Activated effector memory CD4-positive, alpha-beta T cell treated with anti-CD3 and anti-CD28 coated beads, Interleukin-2, amount 50 U/mL, for 16 hours (primary cell): ENCODE data around the gene ZMIZ1.
A peak's percentile ranks its signal among the peaks of the same experiment; 100 is the strongest.

Experiments used
- DNase-seq: peaks from one replicate; pipeline ENCODE4 v3.0.0-alpha.2; 2020

ZMIZ1 gene

DNA sequence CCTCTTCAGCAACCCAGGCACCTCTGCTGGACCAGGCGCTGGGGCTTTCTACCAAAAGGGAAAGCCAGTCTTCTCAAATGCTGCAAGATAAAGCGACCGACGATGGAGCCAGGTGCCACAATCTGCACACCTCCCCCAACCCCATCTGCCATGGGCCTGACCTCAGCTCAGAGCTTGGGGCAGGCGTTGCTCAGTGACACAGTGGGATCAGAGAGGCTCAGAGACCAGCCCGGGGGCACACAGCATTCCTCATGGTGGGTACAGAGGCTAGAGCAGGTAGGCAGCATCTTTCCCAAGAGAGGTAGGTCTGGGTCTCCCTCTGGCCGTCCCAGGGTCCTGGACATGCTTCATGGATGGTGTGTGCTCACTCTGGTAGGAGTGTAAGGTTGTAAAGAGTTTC is 56.3 kb downstream of the ZMIZ1 start:
- DNase-seq = no peak

- DNase-seq = no peak
Observed at GRCh38 chr10:79126351-79127080, 57.8 kb downstream of the ZMIZ1 start.

DNA sequence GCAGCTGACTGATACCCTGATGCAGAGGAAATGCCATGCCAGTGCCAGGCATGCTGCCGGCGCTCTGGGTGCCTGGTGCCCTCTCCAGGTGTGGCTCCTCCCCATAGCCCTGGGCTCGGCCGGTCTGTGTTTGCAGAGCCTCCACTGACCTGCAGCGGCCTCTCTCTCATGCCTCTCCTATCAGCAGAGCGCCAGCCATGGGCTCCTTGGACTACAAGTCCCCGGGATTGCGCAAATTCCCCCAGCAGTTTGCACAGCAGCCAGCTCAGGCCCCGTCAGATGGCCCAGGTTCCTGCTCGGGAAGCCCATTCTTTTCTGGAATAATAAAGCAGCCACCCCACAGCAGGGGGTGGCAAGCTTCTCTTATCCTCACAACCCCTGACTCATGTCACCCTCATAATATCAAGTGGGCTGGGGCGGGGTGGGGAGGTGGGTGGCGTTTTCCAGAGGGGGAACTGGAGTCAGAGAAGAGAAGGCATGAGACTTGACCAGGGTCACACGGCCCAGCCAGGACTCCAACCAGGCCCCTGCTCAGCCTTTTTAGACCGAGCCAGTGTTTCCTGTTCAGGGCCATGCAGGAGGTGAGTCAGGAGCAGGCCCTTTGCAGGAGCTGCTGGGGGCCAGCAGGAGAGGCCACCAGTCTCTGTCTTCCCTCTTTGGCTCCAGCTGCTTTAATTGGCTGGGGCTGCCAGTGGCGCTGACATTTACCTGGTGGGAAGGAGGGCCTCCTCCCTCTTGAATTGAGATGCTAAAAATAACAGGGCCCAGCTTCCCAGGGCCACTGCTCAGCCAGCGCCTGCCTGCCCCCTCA is 58.6 kb downstream of the ZMIZ1 start:
- no peak for DNase-seq

- DNase-seq = no peak
Observed at GRCh38 chr10:79128241-79128922, 59.6 kb downstream of the ZMIZ1 start.

DNA sequence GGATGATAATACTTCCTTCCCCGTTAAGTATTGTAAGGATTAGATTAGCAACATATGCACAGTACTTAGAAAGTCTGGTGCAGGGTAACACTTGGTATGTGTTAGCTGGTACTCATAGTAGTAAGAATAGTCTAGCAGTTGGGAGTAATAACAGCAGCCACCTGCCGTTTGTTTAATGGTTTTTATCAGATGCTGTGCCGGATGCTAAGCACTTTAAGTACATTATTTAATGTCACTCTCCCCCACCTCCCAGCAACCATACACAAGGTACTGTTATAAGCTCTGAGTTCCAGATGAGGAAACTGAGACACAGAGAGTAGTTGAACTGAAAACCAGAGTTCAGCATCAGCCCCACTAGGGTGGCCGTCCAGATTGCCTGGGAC is 60.1 kb downstream of the ZMIZ1 start:
- DNase-seq = no peak

DNA sequence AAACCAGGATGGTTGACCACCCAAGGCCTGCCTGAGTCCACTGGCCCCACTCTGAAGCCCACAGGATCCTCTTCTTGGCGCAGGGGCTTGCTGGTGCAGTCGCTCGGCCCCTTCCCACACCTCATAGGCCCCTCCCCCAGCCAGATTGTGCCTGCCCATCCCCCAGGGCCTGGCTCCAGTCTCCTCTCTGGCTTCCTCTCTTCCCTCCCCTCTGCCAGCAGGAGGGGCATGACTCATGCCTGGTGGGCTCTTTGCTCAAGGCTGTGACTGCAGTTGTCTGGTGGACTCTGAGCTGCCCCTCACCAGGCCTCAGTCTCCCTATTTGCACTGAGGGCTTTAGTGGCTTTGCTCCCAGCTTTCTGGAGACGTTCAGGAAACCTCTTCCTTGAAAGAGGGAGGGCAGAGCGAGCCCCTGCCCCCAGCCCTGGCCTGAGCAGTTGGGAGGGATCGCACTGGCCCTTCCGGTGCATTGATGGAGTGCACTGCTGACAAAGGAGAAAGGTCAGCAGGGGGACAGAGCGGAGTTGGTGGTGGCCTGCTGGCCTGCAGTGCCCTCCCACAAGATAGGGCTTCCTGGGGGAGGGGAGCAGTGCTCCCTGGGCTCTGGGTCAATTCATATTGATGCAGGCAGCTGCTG is 60.7 kb downstream of the ZMIZ1 start:
- no peak for DNase-seq

DNA sequence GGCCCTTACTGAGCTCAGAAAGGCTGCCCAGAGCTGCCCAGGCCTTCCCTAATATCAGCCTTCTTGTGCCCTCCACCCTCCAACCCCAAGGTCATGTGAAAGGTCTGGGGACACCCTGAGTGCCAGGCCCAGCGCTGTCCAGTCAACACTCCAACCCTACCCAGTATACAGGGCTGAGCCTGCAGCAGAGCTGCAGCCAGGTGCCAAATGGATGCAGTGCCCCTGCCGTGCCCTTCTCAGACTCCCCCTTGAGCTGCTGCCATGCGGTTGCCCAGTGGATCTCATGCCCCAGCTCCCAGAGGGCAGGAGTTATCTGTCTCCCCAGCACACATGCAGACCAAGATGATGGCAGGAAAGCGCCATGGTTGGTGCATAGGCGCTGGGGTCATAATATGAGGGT is 61.5 kb downstream of the ZMIZ1 start:
- no peak for DNase-seq

DNA sequence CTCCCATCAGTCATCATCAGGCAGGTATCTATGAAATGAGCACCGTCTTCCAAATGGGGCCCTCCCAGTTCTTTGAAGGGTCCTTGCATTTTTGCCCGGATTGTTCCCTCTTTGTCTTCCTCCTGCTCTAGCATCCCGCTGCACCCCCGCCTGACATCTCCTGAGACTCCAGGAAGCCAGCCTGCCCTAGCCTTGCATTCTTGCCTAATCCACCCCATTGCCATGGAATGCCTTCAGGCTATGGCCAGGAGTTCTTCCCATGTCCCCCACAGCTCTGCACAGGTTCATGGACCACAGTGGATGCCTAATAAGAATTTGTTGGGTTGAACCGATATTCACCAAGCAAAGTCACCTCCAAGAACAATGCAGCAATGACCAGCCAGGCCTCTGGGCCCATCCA is 62.1 kb downstream of the ZMIZ1 start:
- no peak for DNase-seq

GRCh38 chr10:79131836-79132631 is 63.3 kb downstream of the ZMIZ1 start:
- DNase-seq = no peak

- DNase-seq = no peak
Observed at GRCh38 chr10:79132681-79133381, 64.1 kb downstream of the ZMIZ1 start.

DNA sequence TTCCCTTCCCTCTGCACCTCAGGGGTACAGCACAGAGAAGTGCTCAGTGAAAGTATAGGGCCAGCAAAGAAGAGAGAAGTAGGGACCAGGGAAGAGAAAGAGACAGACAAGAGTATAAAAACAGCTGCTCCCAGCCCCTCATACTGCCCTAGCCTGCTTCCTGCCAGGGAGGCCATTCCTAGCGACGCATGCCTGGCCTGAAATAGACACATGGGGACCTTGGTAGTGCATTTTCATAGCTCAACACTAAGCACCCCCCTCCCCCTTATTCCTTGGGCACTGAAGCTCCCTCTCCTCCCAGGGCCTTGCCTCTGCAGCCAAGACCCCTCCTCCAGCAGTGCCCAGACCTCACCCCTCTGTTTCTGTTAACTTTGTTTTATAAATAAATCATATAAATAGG is 64.7 kb downstream of the ZMIZ1 start:
- DNase-seq = no peak

- no peak for DNase-seq
Observed at GRCh38 chr10:79135790-79136189, 67.0 kb downstream of the ZMIZ1 start.

- no peak for DNase-seq
Observed at GRCh38 chr10:79136236-79137005, 67.7 kb downstream of the ZMIZ1 start.

DNA sequence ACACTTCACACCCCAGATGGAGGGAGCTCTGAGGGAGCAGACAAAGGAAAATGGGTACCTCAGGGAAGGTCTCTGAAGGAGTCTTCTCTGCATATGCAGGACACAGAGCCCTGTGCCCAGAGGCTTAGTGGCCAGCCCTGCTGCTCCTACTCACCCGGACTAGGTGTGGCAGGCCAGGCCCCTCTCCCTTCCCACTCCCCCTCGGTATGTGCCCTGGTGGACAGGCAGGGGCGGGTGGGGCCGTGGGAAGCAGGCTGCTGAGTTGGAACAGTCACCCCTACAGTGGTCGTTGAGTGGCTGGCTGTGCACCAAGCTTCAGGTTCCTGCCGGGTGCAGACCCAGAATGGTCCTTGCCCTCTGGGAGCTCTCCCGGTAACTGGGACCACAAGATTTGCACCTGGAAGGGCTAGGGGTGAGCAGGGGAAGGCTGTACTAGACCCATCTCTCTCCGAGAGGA is 68.6 kb downstream of the ZMIZ1 start:
- DNase-seq = no peak

DNA sequence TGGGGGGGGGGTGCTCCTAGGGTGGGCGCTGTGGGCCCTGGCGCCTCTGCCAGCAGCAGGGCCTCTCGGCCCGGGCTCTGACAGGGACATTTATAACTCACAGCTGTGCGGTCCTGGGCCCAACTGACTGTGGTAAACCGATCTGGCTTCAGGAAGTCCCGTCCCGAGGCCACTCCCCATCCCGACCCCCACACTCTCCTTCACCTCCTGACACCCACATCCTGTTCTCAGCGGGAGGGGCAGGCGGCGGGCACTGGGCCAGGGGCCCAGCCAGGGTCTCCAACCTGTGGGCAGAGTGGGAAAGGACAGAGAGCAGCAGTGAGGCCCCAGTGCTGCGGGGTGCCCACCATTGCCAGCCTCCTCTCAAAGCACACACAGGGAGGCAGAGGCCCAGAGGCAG is 69.1 kb downstream of the ZMIZ1 start:
- peak; percentile 72 for DNase-seq

DNA sequence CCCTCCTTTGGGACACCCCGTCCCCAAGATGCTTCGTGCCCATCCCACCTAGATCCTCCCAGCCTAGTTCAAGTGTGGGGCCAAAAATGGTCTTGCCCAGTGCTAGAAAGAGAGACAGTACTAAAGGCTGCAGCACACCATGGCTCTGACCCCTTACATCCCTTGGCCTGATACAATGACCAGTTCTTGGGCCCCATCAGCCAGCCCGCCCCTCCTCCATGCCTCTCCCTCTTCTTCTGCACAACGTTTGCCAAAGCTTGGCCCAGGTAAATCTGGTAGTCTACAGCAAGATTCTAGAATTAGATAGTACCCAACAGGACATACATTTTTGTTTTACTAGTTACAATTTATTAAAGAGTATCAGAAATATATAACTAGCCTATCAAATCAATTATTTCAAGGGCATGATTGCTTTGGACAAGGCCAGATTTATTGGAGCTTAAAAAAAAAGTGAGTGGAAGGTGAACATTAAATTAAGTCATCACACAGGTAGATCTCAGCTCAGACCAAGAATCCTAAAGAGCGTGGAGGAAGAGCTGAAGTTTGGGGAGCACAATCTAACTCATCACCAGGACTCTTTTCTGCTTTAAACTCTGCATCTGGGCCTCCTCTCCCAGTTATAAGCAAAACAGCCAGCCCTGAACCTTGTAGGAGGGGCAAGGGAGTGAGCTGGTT is 69.8 kb downstream of the ZMIZ1 start:
- DNase-seq = no peak

DNA sequence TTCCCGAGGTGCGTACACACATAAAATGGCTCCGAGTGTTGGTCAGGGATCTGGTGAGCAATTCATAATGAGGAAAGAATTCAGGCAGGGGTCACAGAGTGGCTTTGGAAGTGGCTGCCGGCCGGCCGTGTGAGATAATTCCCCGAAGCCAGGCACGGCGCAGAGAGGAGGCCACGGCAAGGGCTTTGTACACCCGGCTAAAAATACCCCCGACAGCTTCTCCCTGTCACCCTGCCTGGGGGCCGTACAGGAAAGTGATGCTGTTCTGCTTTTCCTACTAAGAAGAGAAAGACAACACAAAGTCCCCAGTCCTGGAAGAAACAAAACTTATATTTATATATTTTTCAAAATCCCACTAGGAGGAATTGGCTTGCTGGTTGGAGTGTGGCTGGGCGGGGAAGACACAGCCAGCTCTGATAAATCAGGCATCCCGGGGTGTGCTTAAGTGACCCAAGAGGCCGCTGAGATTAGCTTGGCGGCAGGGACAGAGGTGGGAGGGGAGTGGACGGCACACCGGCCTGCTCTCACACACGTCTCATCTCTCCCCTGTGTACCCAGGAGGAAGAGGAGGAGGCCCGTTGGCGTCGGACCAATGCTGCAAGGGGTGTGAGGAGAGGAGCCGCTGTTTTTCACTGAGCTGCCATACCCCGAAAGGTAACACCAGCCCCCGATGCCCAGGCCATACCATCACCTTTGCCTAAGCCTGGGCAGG is 70.5 kb downstream of the ZMIZ1 start:
- no peak for DNase-seq

DNA sequence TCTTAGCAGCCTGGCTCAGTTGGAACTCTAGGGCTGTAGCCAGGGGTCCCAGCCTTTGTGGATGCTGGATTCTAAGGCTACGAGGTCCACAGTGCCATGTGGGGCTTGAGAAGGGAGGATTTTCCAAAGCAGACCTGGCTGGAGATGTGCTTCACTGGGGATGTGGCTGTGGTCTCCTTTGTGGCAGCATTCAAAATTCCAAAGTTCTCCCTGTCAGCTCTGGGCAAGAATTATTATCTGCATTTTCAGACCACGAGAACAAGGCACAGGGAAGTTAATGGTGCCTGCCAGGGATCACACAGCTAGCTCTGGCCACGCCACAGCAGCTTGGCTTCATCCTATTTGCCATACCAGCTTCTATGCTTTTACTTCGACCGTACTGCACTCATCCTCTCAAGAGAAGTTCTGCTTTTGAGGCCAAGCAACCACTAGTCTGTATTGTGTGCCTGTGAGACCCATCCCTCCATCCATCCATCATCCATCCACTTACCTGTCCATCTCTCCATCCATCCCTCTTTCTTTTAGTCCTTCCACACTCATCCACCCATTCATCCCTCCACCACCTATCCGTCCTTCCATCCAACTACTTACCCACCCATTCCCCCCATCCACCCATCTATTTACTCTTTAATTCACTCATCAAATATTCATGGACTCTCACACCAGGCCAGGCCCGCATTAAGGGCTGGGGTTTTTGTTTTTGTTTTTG is 71.5 kb downstream of the ZMIZ1 start:
- no peak for DNase-seq

GRCh38 chr10:79140855-79141254 is 72.1 kb downstream of the ZMIZ1 start:
- no peak for DNase-seq
